Caco-2 (cell line): ENCODE results near the gene AMACR. TPM values are rescaled to one million over a fixed set of nuclear protein-coding genes. Genes with fewer than 3 reads are reported as not detected.

Source experiments
- BruUV-seq: library from RNA; stranded (reverse); fragments of 400-500 nt; replicated peaks from 2 replicates; lab custom pipeline; 2021; lab: Mats Ljungman, UMichigan
- CTCF ChIA-PET: fragments of 300-600 bp; sonication (Branson Sonifier 250); formaldehyde crosslinking; loops from one replicate; lab custom pipeline; 2022; ENCODE audit warnings: antibody characterized with exemption; lab: Charles Lee
- POLR2A ChIA-PET: fragments of 300-600 bp; sonication (Branson Sonifier 250); formaldehyde crosslinking; loops from one replicate; lab custom pipeline; 2022; ENCODE audit warnings: antibody characterized with exemption; lab: Charles Lee
- DNase-seq, 2 experiments: peaks; one replicate each; pipeline versions ENCODE4 v3.0.0 to v3.0.0-alpha.2; 2020 to 2022
- H3K27me3 ChIP-seq: replicated peaks from 2 replicates; pipeline ENCODE4 v1.6.0; 2011; ENCODE audit warnings: low read length; ENCODE audit not compliant: control insufficient read depth, insufficient read depth
- H3K36me3 ChIP-seq: 2 replicates; pipeline ENCODE4 v1.5.1; 2011; ENCODE audit warnings: low read length; ENCODE audit not compliant: control insufficient read depth, insufficient read depth
- H3K4me1 ChIP-seq: fragments of 250-450 bp; sonication (Bioruptor Pico); 2 replicates; pipeline ENCODE4 v1.5.1; 2020; ENCODE audit warnings: mild to moderate bottlenecking
- H3K4me3 ChIP-seq: 2 replicates; pipeline ENCODE4 v1.5.1; 2011; ENCODE audit warnings: low read depth, mild to moderate bottlenecking, control low read depth, low read length
- H3K9me3 ChIP-seq: fragments of 250-450 bp; sonication (Bioruptor Pico); 2 replicates; pipeline ENCODE4 v1.5.1; 2020; ENCODE audit warnings: mild to moderate bottlenecking, moderate library complexity
- H3K27ac Mint-ChIP-seq: one replicate; pipeline ENCODE4 v1.8.0; 2022; ENCODE audit warnings: mixed read lengths; ENCODE audit not compliant: unreplicated experiment
- H3K27me3 Mint-ChIP-seq: one replicate; pipeline ENCODE4 v1.8.0; 2022; ENCODE audit warnings: mixed read lengths; ENCODE audit not compliant: insufficient read depth, unreplicated experiment
- H3K36me3 Mint-ChIP-seq: one replicate; pipeline ENCODE4 v1.8.0; 2022; ENCODE audit warnings: mild to moderate bottlenecking, mixed read lengths; ENCODE audit not compliant: insufficient read depth, unreplicated experiment
- H3K4me1 Mint-ChIP-seq: one replicate; pipeline ENCODE4 v1.8.0; 2022; ENCODE audit warnings: low read depth, mixed read lengths; ENCODE audit not compliant: unreplicated experiment
- H3K4me3 Mint-ChIP-seq: one replicate; pipeline ENCODE4 v1.8.0; 2022; ENCODE audit warnings: mild to moderate bottlenecking, moderate library complexity, mixed read lengths; ENCODE audit not compliant: unreplicated experiment
- H3K9me3 Mint-ChIP-seq: one replicate; pipeline ENCODE4 v1.8.0; 2022; ENCODE audit warnings: mixed read lengths; ENCODE audit not compliant: unreplicated experiment
- intact Hi-C: fragments of 100-400 bp; cut with micrococcal nuclease; formaldehyde crosslinking; loops from one replicate; pipeline ENCODE4 v1.10.0; 2022; ENCODE audit not compliant: unreplicated experiment
- total RNA-seq: library from RNA; stranded (reverse); gene quantifications from 2 replicates; pipeline ENCODE4 v1.2.3, GENCODE V29; 2022
- TF ChIP-seq, protein P1 (sequence below), 2 experiments: fragments of 200-600 bp in 1 of 2; IDR thresholded peaks; 1 replicate in 1 of 2; 2 replicates in 1 of 2; pipeline versions ENCODE4 v1.5.1 to v1.8.0; 2011 to 2022; ENCODE audit warnings: antibody characterized with exemption in 1 of 2, control low read depth in 1 of 2, inconsistent platforms in 1 of 2, low read depth in 1 of 2, low read length in 1 of 2, mild to moderate bottlenecking in 1 of 2, moderate library complexity in 1 of 2; ENCODE audit not compliant: insufficient read depth in 1 of 2, severe bottlenecking in 1 of 2, unreplicated experiment in 1 of 2

AMACR gene
- total RNA-seq, 1 experiment from 2014 or later: 204 TPM

DNA sequence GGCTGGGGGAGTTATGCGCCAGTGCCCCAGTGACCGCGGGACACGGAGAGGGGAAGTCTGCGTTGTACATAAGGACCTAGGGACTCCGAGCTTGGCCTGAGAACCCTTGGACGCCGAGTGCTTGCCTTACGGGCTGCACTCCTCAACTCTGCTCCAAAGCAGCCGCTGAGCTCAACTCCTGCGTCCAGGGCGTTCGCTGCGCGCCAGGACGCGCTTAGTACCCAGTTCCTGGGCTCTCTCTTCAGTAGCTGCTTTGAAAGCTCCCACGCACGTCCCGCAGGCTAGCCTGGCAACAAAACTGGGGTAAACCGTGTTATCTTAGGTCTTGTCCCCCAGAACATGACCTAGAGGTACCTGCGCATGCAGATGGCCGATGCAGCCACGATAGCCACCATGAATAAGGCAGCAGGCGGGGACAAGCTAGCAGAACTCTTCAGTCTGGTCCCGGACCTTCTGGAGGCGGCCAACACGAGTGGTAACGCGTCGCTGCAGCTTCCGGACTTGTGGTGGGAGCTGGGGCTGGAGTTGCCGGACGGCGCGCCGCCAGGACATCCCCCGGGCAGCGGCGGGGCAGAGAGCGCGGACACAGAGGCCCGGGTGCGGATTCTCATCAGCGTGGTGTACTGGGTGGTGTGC lies 71.4 kb downstream of the AMACR start, which contains the start of gene RXFP3:
TSS of gene RXFP3 (plus strand) at position 6 of the 636 bp plus-strand sequence. CDS start at position 361, 355 bp downstream.
- Histone ChIP-seq H3K9me3 (no peaks in the 10 kb centered on the region), H3K4me1 (no peaks in the 10 kb centered on the region), H3K4me3 (no peak within 1 kb of the TSS), H3K36me3 (no peaks in the 10 kb centered on the region), H3K27me3 (no peaks in the 10 kb centered on the region)
- intact Hi-C loops: loop anchor here (10.0 kb wide), 1 partner anchor 202 kb away; no protein-coding TSS in a partner anchor
- Mint-ChIP-seq H3K4me3 (no peak within 1 kb of the TSS), H3K36me3 (no peaks in the 10 kb centered on the region), H3K27me3 (peaks cover 14% of the 10 kb centered on the region), H3K4me1 (no peaks in the 10 kb centered on the region), H3K9me3 (no peaks in the 10 kb centered on the region), H3K27ac (no peak within 1 kb of the TSS)
- ChIA-PET CTCF (no interaction called here), POLR2A (no interaction called here)
- TF ChIP-seq, protein P1, sequence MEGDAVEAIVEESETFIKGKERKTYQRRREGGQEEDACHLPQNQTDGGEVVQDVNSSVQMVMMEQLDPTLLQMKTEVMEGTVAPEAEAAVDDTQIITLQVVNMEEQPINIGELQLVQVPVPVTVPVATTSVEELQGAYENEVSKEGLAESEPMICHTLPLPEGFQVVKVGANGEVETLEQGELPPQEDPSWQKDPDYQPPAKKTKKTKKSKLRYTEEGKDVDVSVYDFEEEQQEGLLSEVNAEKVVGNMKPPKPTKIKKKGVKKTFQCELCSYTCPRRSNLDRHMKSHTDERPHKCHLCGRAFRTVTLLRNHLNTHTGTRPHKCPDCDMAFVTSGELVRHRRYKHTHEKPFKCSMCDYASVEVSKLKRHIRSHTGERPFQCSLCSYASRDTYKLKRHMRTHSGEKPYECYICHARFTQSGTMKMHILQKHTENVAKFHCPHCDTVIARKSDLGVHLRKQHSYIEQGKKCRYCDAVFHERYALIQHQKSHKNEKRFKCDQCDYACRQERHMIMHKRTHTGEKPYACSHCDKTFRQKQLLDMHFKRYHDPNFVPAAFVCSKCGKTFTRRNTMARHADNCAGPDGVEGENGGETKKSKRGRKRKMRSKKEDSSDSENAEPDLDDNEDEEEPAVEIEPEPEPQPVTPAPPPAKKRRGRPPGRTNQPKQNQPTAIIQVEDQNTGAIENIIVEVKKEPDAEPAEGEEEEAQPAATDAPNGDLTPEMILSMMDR (IDR thresholded peaks at IDR 0.05; ENCODE audit: insufficient read depth in 1 of 2, low read depth in 1 of 2, low read length in 1 of 2, severe bottlenecking in 1 of 2, unreplicated experiment in 1 of 2): no peak
- no peak for DNase-seq
- BruUV-seq: no TSS peak

Other genes starting within 250 kb of the AMACR start
- gene ADAMTS12, start 116.1 kb downstream of the AMACR start, total RNA-seq: 0.35 TPM in 1 of 2 replicates, not detected in the other
- gene RXFP3, start 71.7 kb downstream of the AMACR start, total RNA-seq: not detected in 2 replicates
- 0.91 and 1.1 TPM in 2 replicates for gene SLC45A2, start 23.4 kb downstream of the AMACR start, total RNA-seq
- 2.5 and 4.4 TPM in 2 replicates for gene C1QTNF3, start 35.2 kb upstream of the AMACR start, total RNA-seq